Activated T-cell treated with anti-CD3 and anti-CD28 coated beads, Interleukin-2, amount 50 U/mL, for 4 hours (primary cell): ENCODE data around the gene CPNE7. TPM values are rescaled to one million over a fixed set of nuclear protein-coding genes. Genes with fewer than 3 reads are reported as not detected.

Experiments
- ATAC-seq, 2 donors: fragments of 200-7000 bp; cut with Tn5 transposase; one replicate each; pipeline ENCODE4 v1.10.0; 2021
- DNase-seq: peaks from one replicate; pipeline ENCODE4 v3.0.0-alpha.2; 2020
- H3K27me3 Mint-ChIP-seq: one replicate; pipeline ENCODE4 v1.8.0; 2021; ENCODE audit warnings: low read depth, mixed read lengths
- H3K36me3 Mint-ChIP-seq: one replicate; pipeline ENCODE4 v1.8.0; 2022; ENCODE audit warnings: mixed read lengths; ENCODE audit not compliant: insufficient read depth
- H3K4me1 Mint-ChIP-seq: one replicate; pipeline ENCODE4 v1.8.0; 2021; ENCODE audit warnings: low read depth, mixed read lengths
- H3K4me3 Mint-ChIP-seq: one replicate; pipeline ENCODE4 v1.8.0; 2021; ENCODE audit warnings: mild to moderate bottlenecking, moderate library complexity, mixed read lengths
- H3K9me3 Mint-ChIP-seq: one replicate; pipeline ENCODE4 v1.8.0; 2021; ENCODE audit warnings: mixed read lengths
- total RNA-seq, 3 donors: library from RNA; stranded (reverse); gene quantifications; one replicate each; pipeline ENCODE4 v1.2.1, GENCODE V29; 2021

CPNE7 gene
- total RNA-seq, 3 donors from 2014 or later: 18.0 to 19.5 (median 19.1) TPM

GRCh38 chr16:89605186-89605970 lies 29.8 kb downstream of the CPNE7 start:
- ATAC-seq: no peak
- no peaks in the 10 kb centered on the region for H3K36me3 Mint-ChIP-seq
- H3K4me1 Mint-ChIP-seq: peaks cover 13% of the 10 kb centered on the region
- H3K27me3 Mint-ChIP-seq: peaks cover 4% of the 10 kb centered on the region
- DNase-seq: no peak
- H3K4me3 Mint-ChIP-seq: no peak overlapping the region
- no peaks in the 10 kb centered on the region for H3K9me3 Mint-ChIP-seq

- Mint-ChIP-seq H3K9me3 (no peaks in the 10 kb centered on the region), H3K36me3 (no peaks in the 10 kb centered on the region), H3K4me3 (no peak overlapping the region), H3K4me1 (peaks cover 13% of the 10 kb centered on the region), H3K27me3 (peaks cover 4% of the 10 kb centered on the region)
- ATAC-seq (no peak), DNase-seq (no peak)
Observed at GRCh38 chr16:89606006-89606405, 30.4 kb downstream of the CPNE7 start.

- Mint-ChIP-seq H3K9me3 (no peaks in the 10 kb centered on the region), H3K4me1 (peaks cover 7% of the 10 kb centered on the region), H3K36me3 (no peaks in the 10 kb centered on the region), H3K27me3 (peaks cover 7% of the 10 kb centered on the region), H3K4me3 (no peak overlapping the region)
- ATAC-seq: no peak
- DNase-seq: no peak
Observed at GRCh38 chr16:89607453-89607852, 31.9 kb downstream of the CPNE7 start.

DNA sequence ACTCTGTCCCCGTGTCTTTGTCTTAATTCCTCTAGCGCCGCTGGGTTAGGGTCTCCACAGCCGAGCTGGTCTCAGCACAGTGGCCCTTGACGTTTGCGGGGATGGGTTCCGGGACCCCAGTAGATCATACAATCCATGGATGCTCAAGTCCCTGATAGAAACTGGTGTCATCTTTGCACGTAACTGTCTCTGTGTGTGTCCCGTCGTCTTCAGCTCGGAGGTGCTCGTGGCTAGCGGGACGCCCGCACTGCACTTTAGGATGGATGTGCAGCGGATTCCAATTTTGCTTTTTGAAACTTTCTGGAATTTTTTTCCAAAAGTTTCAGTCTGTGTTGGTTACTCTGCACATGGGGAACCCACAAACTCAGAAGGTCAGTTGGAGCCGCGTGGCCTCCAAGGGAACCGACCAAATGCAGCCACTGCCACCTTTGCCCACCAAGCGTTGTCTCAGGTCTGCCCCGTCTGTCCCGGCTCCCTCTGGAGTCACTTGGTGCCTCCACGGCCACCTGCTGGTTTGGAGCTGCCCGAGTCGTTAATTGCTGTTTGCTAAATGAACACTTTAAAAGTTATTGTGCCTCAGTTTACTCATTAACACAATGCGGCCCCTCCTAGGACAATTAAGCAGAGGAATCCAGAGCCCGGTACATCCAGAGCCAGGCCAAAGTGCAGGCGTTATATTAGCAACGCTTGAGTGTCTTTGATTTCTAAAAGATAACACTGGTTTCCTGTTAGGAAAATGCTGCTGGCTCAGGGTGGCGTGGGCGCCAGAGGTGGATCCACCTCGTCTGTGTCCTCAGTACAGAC lies 32.6 kb downstream of the CPNE7 start:
- DNase-seq (no peak), ATAC-seq (no peak)
- Mint-ChIP-seq H3K27me3 (peaks cover 4% of the 10 kb centered on the region), H3K36me3 (no peaks in the 10 kb centered on the region), H3K9me3 (no peaks in the 10 kb centered on the region), H3K4me1 (peaks cover under 1% of the 10 kb centered on the region), H3K4me3 (no peak overlapping the region)

DNA sequence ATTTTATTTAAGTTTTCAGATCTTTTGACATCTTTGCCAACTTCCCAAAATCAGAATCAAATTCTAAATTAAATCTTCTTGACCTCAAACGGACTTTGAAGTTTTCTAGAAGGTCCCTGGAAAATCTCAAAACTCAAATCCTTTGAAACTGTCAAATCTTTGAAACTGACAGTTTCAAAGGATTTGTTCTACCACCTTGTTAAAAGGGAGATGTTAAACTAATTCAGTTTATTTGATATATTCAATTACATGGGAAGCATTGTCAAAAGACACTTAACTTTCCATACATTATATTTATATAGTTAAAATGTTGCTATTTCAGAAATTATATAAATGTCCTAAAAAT lies 34.5 kb downstream of the CPNE7 start:
- H3K4me1 Mint-ChIP-seq: peaks cover 3% of the 10 kb centered on the region
- no peak for ATAC-seq

GRCh38 chr16:89612415-89613166 lies 37.0 kb downstream of the CPNE7 start:
- H3K9me3 Mint-ChIP-seq: no peaks in the 10 kb centered on the region
- no peaks in the 10 kb centered on the region for H3K36me3 Mint-ChIP-seq
- DNase-seq (no peak), ATAC-seq (no peak)
- H3K4me1 Mint-ChIP-seq: peaks cover 15% of the 10 kb centered on the region
- H3K27me3 Mint-ChIP-seq: peaks cover 3% of the 10 kb centered on the region
- H3K4me3 Mint-ChIP-seq: no peak overlapping the region

More for the DNA sequence above, 34.5 kb downstream of the CPNE7 start:
- H3K36me3 Mint-ChIP-seq: no peaks in the 10 kb centered on the region
- no peaks in the 10 kb centered on the region for H3K9me3 Mint-ChIP-seq
- DNase-seq: no peak
- H3K4me3 Mint-ChIP-seq: no peak overlapping the region
- peaks cover 3% of the 10 kb centered on the region for H3K27me3 Mint-ChIP-seq

DNA sequence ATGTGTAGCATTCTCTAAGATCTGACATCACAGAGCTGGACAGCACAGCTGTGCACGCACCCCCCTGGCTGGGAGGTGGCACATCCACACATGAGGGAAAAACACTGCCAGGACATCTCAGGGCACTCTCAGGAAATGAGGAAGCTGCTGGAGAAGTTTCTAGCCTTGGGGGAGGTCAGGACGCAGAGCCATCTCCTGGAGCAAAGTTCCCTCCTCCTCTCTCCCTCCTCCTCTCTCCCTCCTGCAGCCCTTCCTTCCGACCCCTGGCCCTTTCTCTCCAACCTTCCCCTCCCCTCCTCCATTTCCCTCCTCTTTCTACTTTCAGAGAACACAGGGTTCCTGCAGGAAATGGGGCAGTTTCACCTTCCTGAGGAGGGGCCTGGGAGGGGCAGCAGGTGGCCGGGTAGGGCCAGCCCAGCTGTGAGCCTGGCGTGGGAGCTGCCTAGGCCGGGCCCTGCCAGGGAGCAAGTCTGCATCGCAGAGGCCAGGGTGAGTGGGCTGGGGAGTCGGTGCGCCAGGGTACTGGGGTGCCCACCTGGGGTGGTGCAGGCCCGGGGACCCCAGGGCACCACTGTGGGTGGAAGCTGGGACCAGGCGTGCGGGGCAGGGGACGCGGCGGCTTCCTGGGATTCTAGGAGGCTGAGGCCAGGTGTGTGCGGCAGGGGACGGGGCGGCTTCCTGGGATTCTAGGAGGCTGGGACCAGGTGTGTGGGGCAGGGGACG lies 37.8 kb downstream of the CPNE7 start, which contains the start of gene DPEP1:
TSS of gene DPEP1 (plus strand) at position 412 of the 723 bp plus-strand sequence. CDS start 16,769 bp downstream, outside the sequence.
- Mint-ChIP-seq H3K9me3 (no peaks in the 10 kb centered on the region), H3K4me1 (peaks cover 15% of the 10 kb centered on the region), H3K4me3 (no peak within 1 kb of the TSS), H3K36me3 (no peaks in the 10 kb centered on the region), H3K27me3 (peaks cover 3% of the 10 kb centered on the region)
- ATAC-seq (no peak), DNase-seq (no peak)

GRCh38 chr16:89613954-89614459 lies 38.4 kb downstream of the CPNE7 start:
- ATAC-seq (no peak), DNase-seq (no peak)
- H3K4me3 Mint-ChIP-seq: no peak overlapping the region
- H3K27me3 Mint-ChIP-seq: peaks cover 3% of the 10 kb centered on the region
- H3K9me3 Mint-ChIP-seq: no peaks in the 10 kb centered on the region
- H3K4me1 Mint-ChIP-seq: peaks cover 15% of the 10 kb centered on the region
- H3K36me3 Mint-ChIP-seq: no peaks in the 10 kb centered on the region

GRCh38 chr16:89615176-89615575 lies 39.6 kb downstream of the CPNE7 start:
- no peaks in the 10 kb centered on the region for H3K9me3 Mint-ChIP-seq
- ATAC-seq (peak in 1 of 2 donors; percentile 34), DNase-seq (no peak)
- no peaks in the 10 kb centered on the region for H3K36me3 Mint-ChIP-seq
- H3K4me1 Mint-ChIP-seq: peaks cover 15% of the 10 kb centered on the region
- H3K4me3 Mint-ChIP-seq: no peak overlapping the region
- peaks cover 3% of the 10 kb centered on the region for H3K27me3 Mint-ChIP-seq

- H3K9me3 Mint-ChIP-seq: no peaks in the 10 kb centered on the region
- peaks cover 15% of the 10 kb centered on the region for H3K4me1 Mint-ChIP-seq
- H3K4me3 Mint-ChIP-seq: no peak overlapping the region
- DNase-seq: peak; percentile 32
- peak; percentile 34 to 56 for ATAC-seq
- H3K36me3 Mint-ChIP-seq: no peaks in the 10 kb centered on the region
- H3K27me3 Mint-ChIP-seq: peaks cover 3% of the 10 kb centered on the region
Observed at GRCh38 chr16:89615596-89616090, 40.1 kb downstream of the CPNE7 start.

- peak overlapping the region; percentile 19 for H3K4me3 Mint-ChIP-seq
Observed at GRCh38 chr16:89616623-89617022, 41.1 kb downstream of the CPNE7 start.

GRCh38 chr16:89617036-89617435 lies 41.5 kb downstream of the CPNE7 start:
- H3K27me3 Mint-ChIP-seq: peaks cover 7% of the 10 kb centered on the region
- H3K4me3 Mint-ChIP-seq: no peak overlapping the region
- ATAC-seq (peak in 1 of 2 donors; percentile 38), DNase-seq (no peak)
- no peaks in the 10 kb centered on the region for H3K9me3 Mint-ChIP-seq
- no peaks in the 10 kb centered on the region for H3K36me3 Mint-ChIP-seq
- H3K4me1 Mint-ChIP-seq: peaks cover 15% of the 10 kb centered on the region

More at GRCh38 chr16:89616623-89617022, 41.1 kb downstream of the CPNE7 start:
- DNase-seq (no peak), ATAC-seq (no peak)
- Mint-ChIP-seq H3K27me3 (peaks cover 5% of the 10 kb centered on the region), H3K9me3 (no peaks in the 10 kb centered on the region), H3K36me3 (no peaks in the 10 kb centered on the region), H3K4me1 (peaks cover 15% of the 10 kb centered on the region)

DNA sequence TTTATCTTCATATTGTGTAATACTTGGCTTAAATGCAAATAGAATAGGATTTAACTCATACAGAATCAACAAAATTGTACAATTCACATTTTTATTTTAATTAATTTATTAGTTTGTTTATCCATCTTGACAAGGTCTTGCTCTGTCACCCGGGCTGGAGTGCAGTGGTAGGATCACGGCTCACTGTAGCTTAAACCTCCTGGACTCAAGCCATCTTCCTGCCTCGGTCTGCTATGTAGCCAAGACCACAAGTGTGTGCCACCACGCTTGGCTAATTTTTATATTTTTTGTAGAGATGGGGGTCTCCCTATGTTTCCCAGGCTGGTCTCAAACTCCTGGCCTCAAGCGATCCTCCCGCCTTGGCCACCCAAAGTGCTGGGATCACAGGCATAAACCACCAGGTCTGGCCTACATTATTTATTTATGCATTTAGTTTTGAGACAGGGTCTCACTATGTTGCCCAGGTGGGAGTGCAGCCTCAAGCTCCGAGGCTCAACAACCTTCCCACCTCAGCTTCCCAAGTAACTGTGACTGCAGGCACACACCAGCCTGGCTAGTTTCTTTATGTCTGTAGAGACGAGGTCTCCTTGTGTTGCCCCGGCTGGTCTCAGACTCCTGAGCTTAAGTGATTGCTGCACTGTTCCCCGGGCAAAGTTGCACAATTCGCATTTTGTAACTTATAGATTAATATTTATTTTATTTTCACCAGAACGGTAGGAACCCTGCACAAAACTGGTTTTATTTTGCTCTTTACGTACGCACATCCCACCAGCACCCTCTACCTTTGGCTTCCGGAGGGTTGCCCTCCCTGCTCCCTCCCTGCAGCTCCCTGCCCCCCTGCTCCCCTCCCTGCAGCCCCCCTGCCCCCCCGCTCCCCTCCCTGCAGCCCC lies 42.8 kb downstream of the CPNE7 start:
- Mint-ChIP-seq H3K4me1 (peaks cover 15% of the 10 kb centered on the region), H3K36me3 (no peaks in the 10 kb centered on the region), H3K4me3 (no peak overlapping the region), H3K27me3 (peaks cover 7% of the 10 kb centered on the region), H3K9me3 (no peaks in the 10 kb centered on the region)
- ATAC-seq (no peak), DNase-seq (no peak)
